Left ventricle myocardium inferior (tissue), 1 donor: Measurements from ENCODE around the gene IPPK. TPM values are rescaled to one million over a fixed set of nuclear protein-coding genes. Genes with fewer than 3 reads are reported as not detected.

Experiments
- DNase-seq: peaks from one replicate; pipeline ENCODE4 v3.0.0-alpha.2; 2020
- H3K27ac ChIP-seq: fragments of 200-600 bp; replicated peaks from 2 replicates; pipeline ENCODE4 v1.8.0; 2021
- H3K27me3 ChIP-seq: fragments of 200-600 bp; 2 replicates; pipeline ENCODE4 v1.8.0; 2021; ENCODE audit warnings: low read depth
- H3K36me3 ChIP-seq: fragments of 200-600 bp; 2 replicates; pipeline ENCODE4 v1.8.0; 2021
- H3K4me1 ChIP-seq: fragments of 200-600 bp; 2 replicates; pipeline ENCODE4 v1.8.0; 2021
- H3K4me3 ChIP-seq: fragments of 200-600 bp; 2 replicates; pipeline ENCODE4 v1.8.0; 2021; ENCODE audit warnings: mild to moderate bottlenecking, moderate library complexity
- H3K9me3 ChIP-seq: fragments of 200-600 bp; replicated peaks from 2 replicates; pipeline ENCODE4 v1.8.0; 2021
- intact Hi-C: fragments of 100-400 bp; cut with micrococcal nuclease; formaldehyde crosslinking; loops from one replicate; pipeline ENCODE4 v1.11.0; 2022
- total RNA-seq: library from RNA; stranded (reverse); fragmentation: NEBNext Ultra II Directional; extraction: Animal tissue kit (Norgen Biotek cat#: 25700); gene quantifications from one replicate; pipeline ENCODE4 v1.2.1, GENCODE V29; 2021
- TF ChIP-seq, protein P1 (sequence below): fragments of 200-600 bp; IDR thresholded peaks from 2 replicates; pipeline ENCODE4 v1.8.0; 2021; ENCODE audit warnings: antibody characterized with exemption, mild to moderate bottlenecking, borderline replicate concordance
- donor health status: DM: no; HTN: yes; CAD: no; lungs with severe emphysema.

Gene IPPK
- total RNA-seq, 1 donor from 2014 or later, result 7.3 TPM

DNA sequence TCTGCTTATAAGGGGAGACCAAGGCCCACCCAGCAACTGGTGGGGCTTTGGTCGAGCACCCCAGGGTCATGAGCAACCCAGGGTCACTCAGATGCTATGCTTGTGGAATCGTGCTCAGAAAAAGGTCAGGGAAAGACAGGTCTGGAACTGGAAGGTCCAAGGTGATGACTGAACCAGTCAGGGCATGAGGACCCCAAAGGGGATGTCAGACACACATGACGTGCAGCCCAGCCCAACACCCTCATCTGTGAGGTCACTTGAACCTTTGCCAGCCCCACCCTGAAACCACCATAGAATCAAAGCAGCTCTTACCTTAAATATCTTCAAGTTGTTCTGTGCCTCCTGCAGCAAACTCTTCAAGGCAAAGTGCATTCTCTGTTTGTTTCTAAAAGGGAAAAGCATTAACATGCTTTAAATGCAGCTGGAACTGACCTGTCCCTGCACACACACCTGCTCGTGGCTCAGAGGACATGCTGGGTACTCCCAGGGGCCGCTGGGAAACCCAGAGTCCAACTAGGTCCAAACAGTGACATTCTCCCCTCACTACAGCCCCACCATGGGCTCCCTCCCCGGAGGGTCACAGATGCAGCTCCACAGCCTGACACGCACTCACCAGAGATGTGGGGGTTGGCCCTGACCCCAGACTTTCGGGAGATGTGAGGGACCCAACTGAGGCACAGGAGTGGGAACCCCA is 29.4 kb downstream of the IPPK start:
- peaks cover 4% of the 10 kb centered on the region for H3K9me3 ChIP-seq
- DNase-seq, result no peak
- TF ChIP-seq, protein P1, sequence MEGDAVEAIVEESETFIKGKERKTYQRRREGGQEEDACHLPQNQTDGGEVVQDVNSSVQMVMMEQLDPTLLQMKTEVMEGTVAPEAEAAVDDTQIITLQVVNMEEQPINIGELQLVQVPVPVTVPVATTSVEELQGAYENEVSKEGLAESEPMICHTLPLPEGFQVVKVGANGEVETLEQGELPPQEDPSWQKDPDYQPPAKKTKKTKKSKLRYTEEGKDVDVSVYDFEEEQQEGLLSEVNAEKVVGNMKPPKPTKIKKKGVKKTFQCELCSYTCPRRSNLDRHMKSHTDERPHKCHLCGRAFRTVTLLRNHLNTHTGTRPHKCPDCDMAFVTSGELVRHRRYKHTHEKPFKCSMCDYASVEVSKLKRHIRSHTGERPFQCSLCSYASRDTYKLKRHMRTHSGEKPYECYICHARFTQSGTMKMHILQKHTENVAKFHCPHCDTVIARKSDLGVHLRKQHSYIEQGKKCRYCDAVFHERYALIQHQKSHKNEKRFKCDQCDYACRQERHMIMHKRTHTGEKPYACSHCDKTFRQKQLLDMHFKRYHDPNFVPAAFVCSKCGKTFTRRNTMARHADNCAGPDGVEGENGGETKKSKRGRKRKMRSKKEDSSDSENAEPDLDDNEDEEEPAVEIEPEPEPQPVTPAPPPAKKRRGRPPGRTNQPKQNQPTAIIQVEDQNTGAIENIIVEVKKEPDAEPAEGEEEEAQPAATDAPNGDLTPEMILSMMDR, result no peak
- H3K4me1 ChIP-seq, result no peaks in the 10 kb centered on the region
- peaks cover 100% of the 10 kb centered on the region for H3K36me3 ChIP-seq
- H3K27ac ChIP-seq, result no peak overlapping the region
- intact Hi-C loops, result no loop called here
- no peaks in the 10 kb centered on the region for H3K27me3 ChIP-seq
- H3K4me3 ChIP-seq, result no peak overlapping the region

DNA sequence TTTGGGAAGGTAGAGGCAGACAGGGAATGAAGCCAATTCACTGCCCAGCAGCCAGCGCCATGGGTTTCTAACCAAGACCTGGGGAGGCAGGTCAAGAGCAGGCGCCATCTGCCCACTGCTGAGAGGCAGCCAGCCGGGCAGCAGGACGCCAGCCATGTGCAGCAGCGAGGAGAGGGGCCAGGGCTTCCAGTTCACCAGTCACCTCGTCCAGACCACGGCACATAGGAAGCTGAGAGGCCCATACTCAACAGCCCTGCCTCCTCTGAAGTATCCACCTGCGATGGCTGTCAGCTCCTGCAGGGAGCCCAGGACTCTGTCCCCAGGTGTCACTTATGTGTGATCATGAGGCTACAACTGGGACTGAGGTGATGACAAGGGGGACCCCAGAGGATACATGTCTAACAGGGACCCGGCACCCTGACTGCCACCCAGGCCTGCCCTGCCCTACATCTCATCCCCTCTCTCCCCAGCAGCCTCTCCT is 30.1 kb downstream of the IPPK start:
- no peak overlapping the region for H3K4me3 ChIP-seq
- H3K27ac ChIP-seq, result no peak overlapping the region
- no peaks in the 10 kb centered on the region for H3K9me3 ChIP-seq
- intact Hi-C loops, result loop anchor here (10.0 kb wide), 2 partner anchors 315 to 505 kb away; partner anchors contain the start of genes CENPP and NOL8
- TF ChIP-seq, protein P1, result no peak
- H3K27me3 ChIP-seq, result no peaks in the 10 kb centered on the region
- peaks cover 3% of the 10 kb centered on the region for H3K4me1 ChIP-seq
- no peak for DNase-seq
- H3K36me3 ChIP-seq, result peaks cover 100% of the 10 kb centered on the region

DNA sequence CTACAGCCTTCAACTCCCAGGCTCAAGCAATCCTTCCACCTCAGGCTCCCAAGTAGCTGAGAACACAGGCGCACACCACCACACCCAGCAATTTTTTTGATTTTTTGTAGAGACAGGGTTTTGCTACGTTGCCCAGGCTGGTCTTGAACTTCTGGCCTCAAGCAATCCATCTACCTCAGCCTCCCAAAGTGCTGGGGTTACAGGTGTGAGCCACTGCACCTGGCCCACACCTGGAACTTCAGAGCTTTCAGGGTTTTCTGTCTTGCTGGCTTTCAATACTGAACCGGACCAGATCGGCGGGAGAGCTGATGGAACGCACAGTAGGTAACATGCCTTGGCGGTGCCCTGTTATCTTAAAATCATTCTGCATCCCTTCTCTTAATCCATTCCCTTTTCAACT is 30.8 kb downstream of the IPPK start:
- intact Hi-C loops, result loop anchor here (10.0 kb wide), 2 partner anchors 314 to 504 kb away; partner anchors contain the start of genes CENPP and NOL8
- TF ChIP-seq, protein P1, result no peak
- H3K27ac ChIP-seq, result no peak overlapping the region
- peaks cover 99% of the 10 kb centered on the region for H3K36me3 ChIP-seq
- DNase-seq, result no peak
- H3K4me3 ChIP-seq, result no peak overlapping the region
- no peaks in the 10 kb centered on the region for H3K27me3 ChIP-seq
- no peaks in the 10 kb centered on the region for H3K9me3 ChIP-seq
- peaks cover 9% of the 10 kb centered on the region for H3K4me1 ChIP-seq

DNA sequence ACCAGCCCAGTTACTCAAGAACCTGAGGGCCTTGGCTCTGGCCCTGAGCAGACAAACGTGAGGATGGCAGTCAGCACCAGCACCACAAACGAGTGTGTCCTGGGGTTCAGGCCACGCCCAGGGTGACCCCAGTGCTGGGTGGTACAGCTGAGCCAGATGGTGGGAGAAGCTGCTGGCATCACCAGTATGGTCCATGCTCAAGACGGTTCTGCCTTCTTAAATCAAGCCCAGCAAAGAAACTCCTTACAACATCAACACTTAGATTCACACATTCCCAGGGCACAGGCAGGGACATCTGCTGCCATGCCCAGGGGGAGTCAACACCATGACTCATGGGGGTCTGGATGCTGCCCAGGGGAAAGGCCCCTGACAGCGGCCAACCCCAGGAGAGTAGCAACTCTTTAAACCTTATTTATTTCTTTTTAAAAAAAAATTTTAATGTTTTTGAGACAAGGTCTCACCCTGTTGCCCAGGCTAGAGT is 31.3 kb downstream of the IPPK start:
- Histone ChIP-seq H3K36me3 (peaks cover 99% of the 10 kb centered on the region), H3K9me3 (no peaks in the 10 kb centered on the region), H3K4me3 (no peak overlapping the region), H3K4me1 (peaks cover 14% of the 10 kb centered on the region), H3K27me3 (no peaks in the 10 kb centered on the region), H3K27ac (no peak overlapping the region)
- DNase-seq, result no peak
- intact Hi-C loops, result loop anchor here (10.0 kb wide), 2 partner anchors 314 to 504 kb away; partner anchors contain the start of genes CENPP and NOL8
- TF ChIP-seq, protein P1, result no peak

DNA sequence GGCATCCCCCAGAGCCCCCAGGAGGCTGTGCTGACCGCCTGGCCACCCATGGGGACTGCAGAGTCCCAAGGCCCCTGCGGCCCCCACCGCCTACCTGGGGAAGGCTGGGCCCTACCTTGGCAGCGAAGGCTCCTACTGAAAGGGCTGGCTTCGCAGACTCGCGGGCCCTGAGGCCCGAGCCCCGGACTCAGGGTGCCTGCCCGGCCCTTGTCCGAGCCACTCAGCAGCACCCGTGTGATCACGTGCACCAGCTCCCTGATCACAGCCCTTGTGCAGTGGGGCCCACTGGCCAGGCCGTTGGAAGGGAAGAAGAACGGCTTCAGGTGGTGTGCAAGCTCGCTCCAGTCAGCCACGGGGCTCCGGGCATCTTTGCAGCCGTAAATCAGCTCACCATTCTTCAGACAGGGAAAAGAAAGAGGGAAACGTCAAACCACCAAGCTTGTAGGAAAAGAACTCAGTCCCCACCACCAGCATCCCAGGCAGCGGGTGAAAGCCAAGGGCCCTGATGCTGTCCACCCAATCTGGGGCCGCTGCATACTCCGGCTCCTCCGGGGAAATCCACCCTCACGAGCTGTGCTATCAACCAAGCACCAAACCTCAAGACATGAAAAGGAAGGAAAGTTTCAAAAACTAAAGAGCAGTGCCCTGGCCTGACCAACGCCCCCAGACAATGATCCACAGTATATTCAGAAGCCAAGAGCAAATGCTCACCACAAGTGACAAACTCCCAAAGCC is 31.9 kb downstream of the IPPK start:
- Histone ChIP-seq H3K36me3 (peaks cover 99% of the 10 kb centered on the region), H3K27ac (no peak overlapping the region), H3K9me3 (no peaks in the 10 kb centered on the region), H3K4me1 (peaks cover 16% of the 10 kb centered on the region), H3K27me3 (no peaks in the 10 kb centered on the region), H3K4me3 (no peak overlapping the region)
- no peak for DNase-seq
- TF ChIP-seq, protein P1, result no peak
- intact Hi-C loops, result loop anchor here (10.0 kb wide), 2 partner anchors 313 to 503 kb away; partner anchors contain the start of genes CENPP and NOL8
